HG03565 (cell line): ENCODE results near the gene LSM4.

Source experiments
- ATAC-seq: cut with Tn5 transposase; IDR thresholded peaks from one replicate; pipeline ENCODE4 v1.9.1; 2021; ENCODE audit warnings: mild to moderate bottlenecking, moderate library complexity; ENCODE audit not compliant: unreplicated experiment

LSM4 gene

DNA sequence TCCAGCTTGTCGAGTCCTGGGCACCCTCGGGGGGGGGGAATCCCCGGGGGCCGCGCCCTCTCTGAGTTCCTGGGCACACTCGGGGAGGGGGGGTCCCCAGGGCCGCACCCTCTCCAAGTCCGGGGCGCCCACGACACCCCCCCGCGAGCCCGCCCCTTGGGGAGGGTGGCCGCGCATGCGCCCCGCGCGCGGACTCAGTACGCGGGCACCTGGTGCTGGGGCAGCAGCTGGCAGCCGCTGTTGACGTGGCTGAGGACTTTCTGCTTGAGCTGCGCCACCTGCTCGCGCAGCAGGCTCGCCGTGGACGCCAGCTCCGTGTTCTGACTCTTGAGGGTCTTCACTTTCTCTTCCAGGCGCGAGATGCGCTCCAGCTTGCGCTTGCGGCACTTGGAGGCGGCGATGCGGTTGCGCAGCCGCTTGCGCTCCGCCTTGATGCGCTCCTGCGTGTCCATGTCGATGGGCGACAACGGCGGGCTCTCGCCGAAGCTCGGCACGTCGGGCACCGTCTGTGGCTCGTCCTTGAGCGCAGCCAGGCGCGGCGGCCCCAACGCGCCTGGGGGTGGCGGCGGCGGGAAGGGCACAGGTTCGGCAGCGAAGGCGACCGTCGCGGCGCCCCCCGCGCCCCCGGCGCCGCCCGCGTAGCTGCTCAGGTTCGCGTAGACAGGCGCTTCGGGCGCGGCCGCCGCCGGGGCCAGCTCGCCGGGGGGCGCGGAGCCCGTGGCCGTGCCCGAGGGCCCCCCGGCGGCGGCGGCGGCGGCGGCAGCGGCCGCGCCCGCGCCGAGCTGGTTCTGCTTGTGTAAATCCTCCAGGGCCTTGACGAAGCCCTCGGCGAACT, 42.4 kb downstream of the LSM4 start:
- ATAC-seq = no peak

- no peak for ATAC-seq
Measured at GRCh38 chr19:18279516-18280246, 43.2 kb downstream of the LSM4 start.

- ATAC-seq = no peak
Measured at GRCh38 chr19:18279266-18279515, 43.7 kb downstream of the LSM4 start.

- no peak for ATAC-seq
Measured at GRCh38 chr19:18278521-18279265, 44.2 kb downstream of the LSM4 start.

GRCh38 chr19:18274781-18275356, 48.0 kb downstream of the LSM4 start:
- no peak for ATAC-seq

GRCh38 chr19:18274219-18274780, 48.6 kb downstream of the LSM4 start, which contains the start of gene IQCN:
IQCN (minus strand) TSS chr19:18274452; CDS start chr19:18269478, 4,974 bp downstream.
- ATAC-seq = no peak

DNA sequence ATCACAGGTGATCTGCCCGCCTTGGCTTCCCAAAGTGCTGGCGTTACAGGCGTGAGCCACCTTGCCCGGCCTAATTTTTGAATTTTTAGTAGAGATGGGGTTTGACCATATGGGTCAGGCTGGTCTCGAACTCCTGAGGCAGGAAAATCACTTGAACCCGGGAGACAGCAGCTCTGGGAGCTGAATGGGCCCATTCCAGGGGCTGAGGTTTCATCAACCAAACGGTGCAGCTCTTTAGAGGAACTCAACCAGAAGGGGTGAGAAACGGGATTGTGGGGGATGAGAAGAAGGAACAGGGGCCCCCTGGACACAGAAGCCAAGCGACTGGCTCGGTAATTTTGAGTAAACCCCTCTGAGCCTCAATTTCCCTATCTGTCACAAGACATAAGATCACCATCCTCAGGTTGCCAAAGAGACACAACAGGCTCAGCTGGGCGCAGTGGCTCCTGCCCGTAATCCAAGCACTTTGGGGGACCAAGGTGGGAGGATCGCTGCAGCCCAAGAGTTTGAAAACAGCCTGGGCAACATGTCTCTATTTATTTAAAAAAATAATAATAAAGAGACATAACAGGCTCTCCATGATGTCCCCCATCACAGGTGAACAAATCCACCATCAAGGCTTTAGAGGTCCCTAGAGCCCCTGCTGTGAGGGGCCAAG, 49.2 kb downstream of the LSM4 start:
- ATAC-seq = no peak

GRCh38 chr19:18271433-18271841, 51.4 kb downstream of the LSM4 start:
- no peak for ATAC-seq

GRCh38 chr19:18270326-18270725, 52.5 kb downstream of the LSM4 start:
- ATAC-seq = no peak

GRCh38 chr19:18269070-18269723, 53.7 kb downstream of the LSM4 start:
- ATAC-seq = no peak

- no peak for ATAC-seq
Measured at GRCh38 chr19:18266771-18267686, 55.8 kb downstream of the LSM4 start.

GRCh38 chr19:18265582-18265981, 57.3 kb downstream of the LSM4 start:
- ATAC-seq = no peak

DNA sequence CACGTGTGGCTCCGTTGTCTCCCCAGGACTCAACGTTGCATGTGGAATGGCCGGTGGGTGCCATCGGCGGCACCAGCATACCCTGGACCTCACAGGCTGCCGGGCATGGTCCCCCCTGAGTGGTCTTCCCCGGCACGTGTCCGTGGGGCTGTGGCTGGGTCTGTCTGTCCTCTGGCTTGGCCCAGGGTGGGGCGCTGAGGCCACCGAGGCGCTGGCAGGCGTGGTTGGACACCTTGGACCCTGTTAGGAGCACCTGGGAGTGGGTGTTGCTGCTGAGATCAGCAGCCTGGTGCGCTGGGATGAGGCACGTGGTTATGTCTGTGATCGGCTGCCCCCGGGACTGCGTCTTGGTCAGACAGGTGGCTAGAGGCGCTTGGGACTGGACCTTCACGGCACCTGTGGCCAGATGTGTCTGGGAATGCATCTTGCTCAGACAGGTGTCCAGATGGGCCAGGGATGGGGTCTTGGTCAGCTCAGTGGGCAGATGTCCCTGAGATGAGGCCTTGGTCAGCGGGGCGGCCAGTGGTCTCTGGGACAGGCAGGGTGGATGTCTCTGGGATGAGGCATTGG, 57.8 kb downstream of the LSM4 start:
- no peak for ATAC-seq

GRCh38 chr19:18264137-18264854, 58.6 kb downstream of the LSM4 start:
- no peak for ATAC-seq

DNA sequence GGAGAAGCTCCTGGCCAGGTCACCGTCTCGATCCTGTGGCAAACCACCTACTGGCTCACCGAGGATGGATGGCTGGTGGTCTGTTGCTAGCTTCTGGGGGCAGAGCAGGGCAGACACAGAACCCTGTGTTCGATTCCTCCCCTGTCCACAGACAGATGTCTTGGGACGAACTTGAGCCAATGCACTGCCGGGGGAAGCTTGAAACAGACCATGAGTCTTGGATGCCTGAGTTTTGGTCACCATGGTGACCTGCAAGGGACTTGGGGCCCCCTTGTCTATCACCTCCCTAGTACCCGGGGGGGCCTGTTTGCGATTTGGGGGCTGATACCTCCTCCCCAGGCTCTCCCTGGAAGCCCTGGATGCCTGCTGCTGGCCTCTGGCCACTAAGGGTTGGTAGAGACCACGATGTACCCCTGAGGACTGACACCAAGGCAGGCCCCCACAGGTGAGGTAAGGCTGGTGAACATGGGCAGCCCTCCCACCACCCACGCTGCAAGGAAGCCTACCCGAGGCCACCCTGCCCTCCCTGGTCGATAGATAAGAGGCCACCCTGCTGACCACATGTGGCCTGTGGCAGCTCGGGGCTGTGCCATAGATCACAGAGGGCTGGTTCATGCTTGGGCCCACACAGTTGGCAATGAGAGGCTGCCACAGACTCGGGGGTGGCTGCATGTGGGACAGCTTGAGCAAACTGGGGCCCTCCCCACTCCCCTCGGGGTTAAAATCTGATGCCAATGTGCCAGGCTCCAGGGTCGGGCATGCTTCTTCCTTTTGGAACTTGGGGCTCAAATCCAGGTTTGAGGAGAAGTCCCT, 59.3 kb downstream of the LSM4 start:
- no peak for ATAC-seq

DNA sequence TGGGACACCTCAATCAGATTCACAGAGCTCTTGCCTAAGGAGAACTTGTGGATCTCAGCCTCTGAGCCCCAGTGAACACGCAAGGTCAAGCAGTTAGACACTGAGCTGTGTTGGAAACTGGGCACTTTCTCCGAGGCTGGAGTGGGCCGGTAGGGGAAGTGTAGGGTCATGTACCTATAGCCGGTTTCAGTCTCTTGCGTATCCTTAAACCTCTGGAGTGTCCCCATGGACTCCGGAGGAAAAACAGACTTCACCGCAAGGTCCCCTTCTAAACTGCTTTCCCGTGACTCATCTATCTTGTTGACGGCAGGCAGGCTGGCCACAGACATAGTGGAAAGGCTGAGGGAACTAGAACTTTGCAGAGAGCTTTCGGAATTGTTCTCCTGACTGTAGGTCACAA, 60.0 kb downstream of the LSM4 start:
- ATAC-seq = no peak

GRCh38 chr19:18262144-18262543, 60.7 kb downstream of the LSM4 start:
- ATAC-seq = no peak
